HG02840 (cell line): ENCODE data around the gene TTBK1.

Experiments used
- ATAC-seq: cut with Tn5 transposase; IDR thresholded peaks from one replicate; pipeline ENCODE4 v1.9.1; 2021; ENCODE audit warnings: mild to moderate bottlenecking, moderate library complexity, moderate number of reproducible peaks; ENCODE audit not compliant: unreplicated experiment, low FRiP score

Gene TTBK1

GRCh38 chr6:43254138-43254817, 11.0 kb downstream of the TTBK1 start:
- no peak for ATAC-seq

- no peak for ATAC-seq
These were observed 11.6 kb downstream of the TTBK1 start for GRCh38 chr6:43254846-43255245.

- ATAC-seq, result no peak
These were observed 12.2 kb downstream of the TTBK1 start for GRCh38 chr6:43255408-43256054.

GRCh38 chr6:43256670-43257366, 13.5 kb downstream of the TTBK1 start:
- no peak for ATAC-seq

- ATAC-seq, result no peak
These were observed 14.3 kb downstream of the TTBK1 start for GRCh38 chr6:43257367-43258145.

GRCh38 chr6:43258180-43258579, 14.9 kb downstream of the TTBK1 start:
- no peak for ATAC-seq

GRCh38 chr6:43258807-43259686, 15.8 kb downstream of the TTBK1 start:
- ATAC-seq, result no peak

- no peak for ATAC-seq
These were observed 17.5 kb downstream of the TTBK1 start for GRCh38 chr6:43260791-43261190.

GRCh38 chr6:43261198-43261597, 17.9 kb downstream of the TTBK1 start:
- ATAC-seq, result no peak

GRCh38 chr6:43262000-43262779, 18.9 kb downstream of the TTBK1 start:
- ATAC-seq, result no peak

GRCh38 chr6:43262780-43263313, 19.6 kb downstream of the TTBK1 start:
- no peak for ATAC-seq

- no peak for ATAC-seq
These were observed 20.3 kb downstream of the TTBK1 start for GRCh38 chr6:43263314-43264178.

- no peak for ATAC-seq
These were observed 21.4 kb downstream of the TTBK1 start for GRCh38 chr6:43264599-43265145.

GRCh38 chr6:43265564-43265963, 22.3 kb downstream of the TTBK1 start:
- ATAC-seq, result no peak

GRCh38 chr6:43267619-43268354, 24.5 kb downstream of the TTBK1 start:
- ATAC-seq, result no peak

GRCh38 chr6:43268355-43268700, 25.0 kb downstream of the TTBK1 start:
- no peak for ATAC-seq

GRCh38 chr6:43268782-43269272, 25.5 kb downstream of the TTBK1 start:
- no peak for ATAC-seq
